HepG2 (cell line): ENCODE results near the gene CORO1A. TPM values are rescaled to one million over a fixed set of nuclear protein-coding genes. Genes with fewer than 3 reads are reported as not detected.

Experiments used
- BHLHE40 ChIP-seq: IDR thresholded peaks from 2 replicates; pipeline ENCODE4 v1.6.1; 2011; ENCODE audit warnings: low read length, improper control_type of control experiment
- CEBPG ChIP-seq: IDR thresholded peaks from 2 replicates; pipeline ENCODE4 v1.6.1; 2016
- CHD4 ChIP-seq: fragments of 200-600 bp; sonication (generic); IDR thresholded peaks from 2 replicates; pipeline ENCODE4 v1.7.0; 2017; ENCODE audit warnings: mild to moderate bottlenecking, low read length, borderline replicate concordance
- EP300 ChIP-seq, 3 experiments: sonication (generic) in 1 of 3; formaldehyde crosslinking in 1 of 3; IDR thresholded peaks; 2 replicates each; pipeline versions ENCODE4 v1.5.1 to v1.6.1; 2011 to 2020; ENCODE audit warnings: low read depth in 2 of 3, low read length in 2 of 3, borderline replicate concordance in 1 of 3, improper control_type of control experiment in 1 of 3, mild to moderate bottlenecking in 1 of 3, missing genetic modification reagents in 1 of 3, moderate library complexity in 1 of 3
- NFIB ChIP-seq: sonication (generic); formaldehyde crosslinking; IDR thresholded peaks from 2 replicates; pipeline ENCODE4 v1.9.0; 2021; ENCODE audit warnings: missing genetic modification reagents, mild to moderate bottlenecking, borderline replicate concordance
- NFKBIZ ChIP-seq: IDR thresholded peaks from 2 replicates; pipeline ENCODE4 v1.6.1; 2018; ENCODE audit warnings: missing genetic modification reagents, missing compliant biosample characterization
- NFRKB ChIP-seq: fragments of 450-650 bp; IDR thresholded peaks from 2 replicates; pipeline ENCODE4 v1.6.1; 2017
- PAX8 ChIP-seq: sonication (generic); formaldehyde crosslinking; IDR thresholded peaks from 2 replicates; pipeline ENCODE4 v1.8.0; 2022; ENCODE audit warnings: mild to moderate bottlenecking, missing genetic modification reagents, borderline replicate concordance
- PCBP2 ChIP-seq: fragments of 200-400 bp; formaldehyde crosslinking; optimal IDR thresholded peaks from 2 replicates; pipeline ENCODE3; 2018; ENCODE audit warnings: low read length, low read depth; ENCODE audit not compliant: poor library complexity, severe bottlenecking
- PPARG ChIP-seq: conservative IDR thresholded peaks from 2 replicates; pipeline ENCODE4 v1.6.1; 2016; ENCODE audit warnings: missing biosample characterization, missing genetic modification reagents
- RARG ChIP-seq: sonication (generic); formaldehyde crosslinking; IDR thresholded peaks from 2 replicates; pipeline ENCODE4 v1.4.0; 2020; ENCODE audit warnings: low read depth, mild to moderate bottlenecking, missing genetic modification reagents
- RFXAP ChIP-seq: sonication (generic); formaldehyde crosslinking; IDR thresholded peaks from 2 replicates; pipeline ENCODE4 v1.4.0; 2020; ENCODE audit warnings: missing genetic modification reagents, borderline replicate concordance
- RXRB ChIP-seq: IDR thresholded peaks from 2 replicates; pipeline ENCODE4 v1.6.1; 2016; ENCODE audit warnings: borderline replicate concordance, missing genetic modification reagents, missing compliant biosample characterization
- SNAI1 ChIP-seq: sonication (generic); formaldehyde crosslinking; IDR thresholded peaks from 2 replicates; pipeline ENCODE4 v1.5.0; 2020; ENCODE audit warnings: mild to moderate bottlenecking, missing genetic modification reagents, borderline replicate concordance
- STAG1 ChIP-seq: sonication (generic); formaldehyde crosslinking; IDR thresholded peaks from 2 replicates; pipeline ENCODE4 v1.4.0; 2020; ENCODE audit warnings: missing genetic modification reagents
- XBP1 ChIP-seq: sonication (generic); formaldehyde crosslinking; IDR thresholded peaks from 2 replicates; pipeline ENCODE4 v1.5.0; 2020; ENCODE audit warnings: missing genetic modification reagents
- ZNF383 ChIP-seq: sonication (generic); formaldehyde crosslinking; IDR thresholded peaks from 2 replicates; pipeline ENCODE4 v1.4.0; 2020; ENCODE audit warnings: missing genetic modification reagents, mild to moderate bottlenecking, borderline replicate concordance
- ZNF44 ChIP-seq: sonication (generic); formaldehyde crosslinking; IDR thresholded peaks from 2 replicates; pipeline ENCODE4 v1.5.1; 2020; ENCODE audit warnings: mild to moderate bottlenecking, missing genetic modification reagents
- ZNF746 ChIP-seq: sonication (generic); formaldehyde crosslinking; IDR thresholded peaks from 2 replicates; pipeline ENCODE4 v1.8.0; 2022; ENCODE audit warnings: mild to moderate bottlenecking, missing genetic modification reagents
- ZNF773 ChIP-seq: sonication (generic); formaldehyde crosslinking; IDR thresholded peaks from 2 replicates; pipeline ENCODE4 v1.4.0; 2020; ENCODE audit warnings: missing genetic modification reagents, borderline replicate concordance
- ZNF788 ChIP-seq: sonication (generic); formaldehyde crosslinking; IDR thresholded peaks from 2 replicates; pipeline ENCODE4 v1.5.0; 2020; ENCODE audit warnings: mild to moderate bottlenecking, missing genetic modification reagents, borderline replicate concordance
- ZSCAN25 ChIP-seq: sonication (generic); formaldehyde crosslinking; IDR thresholded peaks from 2 replicates; pipeline ENCODE4 v1.8.0; 2022; ENCODE audit warnings: mild to moderate bottlenecking, missing genetic modification reagents
- polyA plus RNA-seq, 8 experiments: library from polyadenylated mRNA; depleted of rRNA in 3 of 8; stranded (reverse) in 7 of 8; unstranded in 1 of 8; fragments of >200 nt; fragmentation: Illumina TruSeq in 4 of 8; extraction: Trizol in 4 of 8; gene quantifications; 2 replicates each; pipeline versions ENCODE4 v1.2.1 to v1.2.3, GENCODE V29; 2011 to 2016; ENCODE audit warnings: low read depth in 4 of 8, missing spikeins in 1 of 8, mixed read lengths in 1 of 8; ENCODE audit not compliant: insufficient read depth in 1 of 8
- total RNA-seq, 5 experiments: library from RNA; depleted of rRNA; stranded (reverse); fragments of >200 nt; fragmentation: Illumina TruSeq; extraction: Trizol; gene quantifications; 2 replicates each; pipeline ENCODE4 v1.2.3, GENCODE V29; 2016; ENCODE audit warnings: low read depth in 1 of 5
- TF ChIP-seq, protein P1 (sequence below): sonication (generic); formaldehyde crosslinking; IDR thresholded peaks from 2 replicates; pipeline ENCODE4 v1.4.0; 2020; ENCODE audit warnings: missing genetic modification reagents
- TF ChIP-seq, protein P2 (sequence below): sonication (generic); formaldehyde crosslinking; IDR thresholded peaks from 2 replicates; pipeline ENCODE4 v1.8.0; 2022; ENCODE audit warnings: mild to moderate bottlenecking, missing genetic modification reagents, moderate library complexity
- TF ChIP-seq, protein P3 (sequence below): sonication (generic); formaldehyde crosslinking; IDR thresholded peaks from 2 replicates; pipeline ENCODE4 v1.4.0; 2020; ENCODE audit warnings: missing genetic modification reagents, borderline replicate concordance

CORO1A gene
- total and polyA plus RNA-seq, 2 of the 13 experiments (the other 11 are each of a cell fraction or from before 2014, with no cell fraction given), result 6.5 to 12.9 TPM

DNA sequence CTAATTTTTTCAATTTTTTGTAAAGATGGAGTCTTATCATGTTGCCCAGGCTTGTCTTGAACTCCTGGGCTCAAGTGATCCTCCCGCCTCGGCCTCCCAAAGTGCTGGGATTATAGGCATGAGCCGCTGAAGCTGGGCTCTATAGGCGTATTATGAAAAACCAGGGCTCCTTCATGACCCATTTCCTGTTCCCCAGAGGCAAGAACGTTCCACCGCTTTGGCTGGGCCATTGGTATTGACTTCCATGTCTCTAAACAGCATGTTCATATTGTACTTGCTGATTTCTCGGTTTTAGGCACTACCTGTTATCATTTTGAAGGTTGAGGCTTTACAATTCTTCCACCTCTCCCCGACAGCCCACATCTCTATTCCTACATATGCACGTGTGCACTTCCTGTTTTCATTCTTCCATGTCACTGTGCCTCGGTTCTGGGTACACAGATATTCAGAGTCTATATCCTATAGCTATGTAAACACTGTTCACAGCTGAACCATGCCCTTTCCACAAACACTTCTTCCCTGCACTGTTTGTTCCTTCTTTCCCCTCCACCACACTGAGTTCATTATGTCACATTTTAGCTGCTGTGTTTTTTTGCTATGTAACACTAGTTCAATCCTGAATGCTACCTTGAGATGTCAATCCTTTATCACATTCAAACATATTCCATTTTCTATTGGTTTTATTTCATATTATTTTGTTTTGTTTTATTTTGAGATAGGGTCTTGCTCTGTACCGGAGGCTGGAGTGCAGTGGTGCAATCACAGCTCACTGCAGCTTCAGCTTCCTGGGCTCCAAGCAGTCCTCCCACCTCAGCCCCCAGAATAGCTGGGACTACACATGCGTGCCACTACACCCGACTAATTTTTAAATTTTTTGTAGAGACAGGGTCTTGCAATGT lies 43.6 kb upstream of the CORO1A start (continued):
- TF ChIP-seq CEBPG (CRISPR knock-in tag), result peak; percentile 84
- TF ChIP-seq, protein P1, sequence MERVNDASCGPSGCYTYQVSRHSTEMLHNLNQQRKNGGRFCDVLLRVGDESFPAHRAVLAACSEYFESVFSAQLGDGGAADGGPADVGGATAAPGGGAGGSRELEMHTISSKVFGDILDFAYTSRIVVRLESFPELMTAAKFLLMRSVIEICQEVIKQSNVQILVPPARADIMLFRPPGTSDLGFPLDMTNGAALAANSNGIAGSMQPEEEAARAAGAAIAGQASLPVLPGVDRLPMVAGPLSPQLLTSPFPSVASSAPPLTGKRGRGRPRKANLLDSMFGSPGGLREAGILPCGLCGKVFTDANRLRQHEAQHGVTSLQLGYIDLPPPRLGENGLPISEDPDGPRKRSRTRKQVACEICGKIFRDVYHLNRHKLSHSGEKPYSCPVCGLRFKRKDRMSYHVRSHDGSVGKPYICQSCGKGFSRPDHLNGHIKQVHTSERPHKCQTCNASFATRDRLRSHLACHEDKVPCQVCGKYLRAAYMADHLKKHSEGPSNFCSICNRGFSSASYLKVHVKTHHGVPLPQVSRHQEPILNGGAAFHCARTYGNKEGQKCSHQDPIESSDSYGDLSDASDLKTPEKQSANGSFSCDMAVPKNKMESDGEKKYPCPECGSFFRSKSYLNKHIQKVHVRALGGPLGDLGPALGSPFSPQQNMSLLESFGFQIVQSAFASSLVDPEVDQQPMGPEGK (CRISPR knock-in tag), result peak; percentile 76
- TF ChIP-seq ZNF44 (CRISPR knock-in tag), result no peak
- TF ChIP-seq ZNF788 (CRISPR knock-in tag), result peak; percentile 77
- no peak for TF ChIP-seq PCBP2
- peak; percentile 44; the same call in 1 of the 2 replicates for TF ChIP-seq ZNF746 (CRISPR knock-in tag)
- peak; percentile 40 for TF ChIP-seq RFXAP
- TF ChIP-seq NFKBIZ (CRISPR knock-in tag), result peak; percentile 89
- no peak for TF ChIP-seq NFRKB
- TF ChIP-seq CHD4, result peak; percentile 37; the same call in 1 of the 2 replicates
- peak; percentile 91 for TF ChIP-seq BHLHE40
- TF ChIP-seq PAX8, result 0 out of 2 replicates have a peak, but pooled peaks have one; percentile 26
- TF ChIP-seq, protein P2, sequence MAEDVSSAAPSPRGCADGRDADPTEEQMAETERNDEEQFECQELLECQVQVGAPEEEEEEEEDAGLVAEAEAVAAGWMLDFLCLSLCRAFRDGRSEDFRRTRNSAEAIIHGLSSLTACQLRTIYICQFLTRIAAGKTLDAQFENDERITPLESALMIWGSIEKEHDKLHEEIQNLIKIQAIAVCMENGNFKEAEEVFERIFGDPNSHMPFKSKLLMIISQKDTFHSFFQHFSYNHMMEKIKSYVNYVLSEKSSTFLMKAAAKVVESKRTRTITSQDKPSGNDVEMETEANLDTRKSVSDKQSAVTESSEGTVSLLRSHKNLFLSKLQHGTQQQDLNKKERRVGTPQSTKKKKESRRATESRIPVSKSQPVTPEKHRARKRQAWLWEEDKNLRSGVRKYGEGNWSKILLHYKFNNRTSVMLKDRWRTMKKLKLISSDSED (CRISPR knock-in tag), result no peak
- 0 out of 2 replicates have a peak, but pooled peaks have one; percentile 67 for TF ChIP-seq ZNF383 (CRISPR knock-in tag)
- TF ChIP-seq ZNF773 (CRISPR knock-in tag), result no peak
- TF ChIP-seq XBP1 (CRISPR knock-in tag), result no peak
- TF ChIP-seq PPARG (CRISPR knock-in tag), result peak; percentile 91
- TF ChIP-seq, protein P3, sequence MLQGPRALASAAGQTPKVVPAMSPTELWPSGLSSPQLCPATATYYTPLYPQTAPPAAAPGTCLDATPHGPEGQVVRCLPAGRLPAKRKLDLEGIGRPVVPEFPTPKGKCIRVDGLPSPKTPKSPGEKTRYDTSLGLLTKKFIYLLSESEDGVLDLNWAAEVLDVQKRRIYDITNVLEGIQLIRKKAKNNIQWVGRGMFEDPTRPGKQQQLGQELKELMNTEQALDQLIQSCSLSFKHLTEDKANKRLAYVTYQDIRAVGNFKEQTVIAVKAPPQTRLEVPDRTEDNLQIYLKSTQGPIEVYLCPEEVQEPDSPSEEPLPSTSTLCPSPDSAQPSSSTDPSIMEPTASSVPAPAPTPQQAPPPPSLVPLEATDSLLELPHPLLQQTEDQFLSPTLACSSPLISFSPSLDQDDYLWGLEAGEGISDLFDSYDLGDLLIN, result no peak
- TF ChIP-seq SNAI1 (CRISPR knock-in tag), result no peak
- peak; percentile 64 to 92; a peak in 3 of 4 replicates for TF ChIP-seq EP300 (IDR thresholded peaks at IDR 0.05; ENCODE audit: low read depth in 2 of 2, low read length in 2 of 2)
- peak; percentile 89 for TF ChIP-seq EP300 (CRISPR knock-in tag; IDR thresholded peaks at IDR 0.05; ENCODE audit: borderline replicate concordance)
- TF ChIP-seq STAG1 (CRISPR knock-in tag), result peak; percentile 19; the same call in 1 of the 2 replicates
- TF ChIP-seq NFIB, result no peak
- TF ChIP-seq RARG, result no peak
- TF ChIP-seq ZSCAN25 (CRISPR knock-in tag), result peak; percentile 96
- peak; percentile 95 for TF ChIP-seq RXRB
